HL-60 (cell line): ENCODE data around the gene IL17B.
"Not testable (repeated sequence)": the region's sequence is repeated elsewhere in the genome, so short reads cannot be mapped to it uniquely, and the experiment has no call there.

Experiments
- DNase-seq, 2 experiments: peaks; one replicate each; pipeline ENCODE4 v3.0.0-alpha.2; 2010 to 2020; ENCODE audit warnings: low read depth in 1 of 2, low spot score in 1 of 2
- H3K27ac ChIP-seq: fragments of 250-450 bp; sonication (Bioruptor Pico); replicated peaks from 2 replicates; pipeline ENCODE4 v1.5.1; 2020; ENCODE audit warnings: mild to moderate bottlenecking, moderate library complexity
- H3K27me3 ChIP-seq: fragments of 250-450 bp; sonication (Bioruptor Pico); 2 replicates; pipeline ENCODE4 v1.5.1; 2021; ENCODE audit warnings: mild to moderate bottlenecking, moderate library complexity; ENCODE audit not compliant: insufficient read depth, poor library complexity, severe bottlenecking
- H3K4me3 ChIP-seq: replicated peaks from 2 replicates; pipeline ENCODE4 v1.5.1; 2011; ENCODE audit warnings: mild to moderate bottlenecking, control low read depth, low read length; ENCODE audit not compliant: insufficient read depth
- GABPA ChIP-seq: IDR thresholded peaks from 2 replicates; pipeline ENCODE4 v1.6.1; 2012; ENCODE audit warnings: low read depth
- POLR2AphosphoS5 ChIP-seq: IDR thresholded peaks from 2 replicates; pipeline ENCODE4 v1.6.1; 2012; ENCODE audit warnings: low read depth
- SPI1 ChIP-seq: IDR thresholded peaks from 2 replicates; pipeline ENCODE4 v1.6.1; 2012; ENCODE audit warnings: low read depth, mild to moderate bottlenecking, borderline replicate concordance
- TF ChIP-seq, protein P1 (sequence below): IDR thresholded peaks from 2 replicates; pipeline ENCODE4 v1.6.1; 2012; ENCODE audit warnings: low read depth; ENCODE audit not compliant: insufficient replicate concordance
- TF ChIP-seq, protein P2 (sequence below): IDR thresholded peaks from one replicate; pipeline ENCODE4 v1.5.1; 2011; ENCODE audit warnings: low read length, control low read depth, inconsistent platforms; ENCODE audit not compliant: insufficient read depth

IL17B gene

DNA sequence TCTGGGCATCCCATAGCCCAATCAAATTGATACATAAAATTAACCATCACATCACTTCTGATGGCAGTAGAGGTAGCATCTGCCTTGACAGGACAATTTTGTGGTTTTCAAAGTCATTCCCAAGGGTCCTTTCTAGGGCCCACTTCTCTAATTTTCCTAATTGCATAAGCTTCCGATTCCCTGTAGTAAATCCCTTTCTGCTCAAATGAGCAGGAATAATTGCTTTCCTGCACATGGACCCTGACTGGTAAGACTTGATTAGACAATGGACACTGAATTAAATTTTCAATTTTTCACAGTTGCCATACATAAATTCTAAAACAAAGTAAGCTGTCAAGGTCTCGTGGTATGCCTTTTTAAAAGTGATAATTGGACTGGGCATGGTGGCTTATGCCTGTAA is 22.0 kb upstream of the IL17B start:
- Histone ChIP-seq H3K27me3 (no peaks in the 10 kb centered on the region), H3K4me3 (no peak overlapping the region), H3K27ac (no peak overlapping the region)
- TF ChIP-seq GABPA, result no peak
- no peak for TF ChIP-seq POLR2AphosphoS5
- TF ChIP-seq, protein P1, sequence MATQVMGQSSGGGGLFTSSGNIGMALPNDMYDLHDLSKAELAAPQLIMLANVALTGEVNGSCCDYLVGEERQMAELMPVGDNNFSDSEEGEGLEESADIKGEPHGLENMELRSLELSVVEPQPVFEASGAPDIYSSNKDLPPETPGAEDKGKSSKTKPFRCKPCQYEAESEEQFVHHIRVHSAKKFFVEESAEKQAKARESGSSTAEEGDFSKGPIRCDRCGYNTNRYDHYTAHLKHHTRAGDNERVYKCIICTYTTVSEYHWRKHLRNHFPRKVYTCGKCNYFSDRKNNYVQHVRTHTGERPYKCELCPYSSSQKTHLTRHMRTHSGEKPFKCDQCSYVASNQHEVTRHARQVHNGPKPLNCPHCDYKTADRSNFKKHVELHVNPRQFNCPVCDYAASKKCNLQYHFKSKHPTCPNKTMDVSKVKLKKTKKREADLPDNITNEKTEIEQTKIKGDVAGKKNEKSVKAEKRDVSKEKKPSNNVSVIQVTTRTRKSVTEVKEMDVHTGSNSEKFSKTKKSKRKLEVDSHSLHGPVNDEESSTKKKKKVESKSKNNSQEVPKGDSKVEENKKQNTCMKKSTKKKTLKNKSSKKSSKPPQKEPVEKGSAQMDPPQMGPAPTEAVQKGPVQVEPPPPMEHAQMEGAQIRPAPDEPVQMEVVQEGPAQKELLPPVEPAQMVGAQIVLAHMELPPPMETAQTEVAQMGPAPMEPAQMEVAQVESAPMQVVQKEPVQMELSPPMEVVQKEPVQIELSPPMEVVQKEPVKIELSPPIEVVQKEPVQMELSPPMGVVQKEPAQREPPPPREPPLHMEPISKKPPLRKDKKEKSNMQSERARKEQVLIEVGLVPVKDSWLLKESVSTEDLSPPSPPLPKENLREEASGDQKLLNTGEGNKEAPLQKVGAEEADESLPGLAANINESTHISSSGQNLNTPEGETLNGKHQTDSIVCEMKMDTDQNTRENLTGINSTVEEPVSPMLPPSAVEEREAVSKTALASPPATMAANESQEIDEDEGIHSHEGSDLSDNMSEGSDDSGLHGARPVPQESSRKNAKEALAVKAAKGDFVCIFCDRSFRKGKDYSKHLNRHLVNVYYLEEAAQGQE, result no peak
- TF ChIP-seq SPI1, result no peak
- no peak for DNase-seq

DNA sequence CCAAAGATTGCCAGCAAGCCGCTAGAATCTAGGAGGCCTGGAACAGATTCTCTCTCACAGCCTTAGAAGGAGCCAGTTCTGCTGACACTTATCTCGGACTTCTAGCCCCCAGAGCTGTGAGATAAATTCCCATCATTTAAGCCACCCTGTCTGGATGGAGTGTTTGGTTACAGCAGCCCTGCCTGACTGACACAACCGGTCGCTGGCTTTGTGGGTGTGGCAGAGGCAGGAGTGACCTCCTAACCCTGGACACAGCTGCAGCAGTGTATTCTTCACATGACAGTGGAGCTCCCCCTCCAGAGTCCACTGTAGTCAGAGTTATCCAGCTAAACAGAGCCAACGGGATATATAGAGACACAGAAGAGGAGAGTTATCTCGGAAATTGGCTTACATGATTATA is 21.2 kb upstream of the IL17B start:
- Histone ChIP-seq H3K27ac (no peak overlapping the region), H3K27me3 (no peaks in the 10 kb centered on the region), H3K4me3 (no peak overlapping the region)
- TF ChIP-seq, protein P1, result no peak
- TF ChIP-seq SPI1, result no peak
- TF ChIP-seq POLR2AphosphoS5, result no peak
- no peak for TF ChIP-seq GABPA
- TF ChIP-seq, protein P2, sequence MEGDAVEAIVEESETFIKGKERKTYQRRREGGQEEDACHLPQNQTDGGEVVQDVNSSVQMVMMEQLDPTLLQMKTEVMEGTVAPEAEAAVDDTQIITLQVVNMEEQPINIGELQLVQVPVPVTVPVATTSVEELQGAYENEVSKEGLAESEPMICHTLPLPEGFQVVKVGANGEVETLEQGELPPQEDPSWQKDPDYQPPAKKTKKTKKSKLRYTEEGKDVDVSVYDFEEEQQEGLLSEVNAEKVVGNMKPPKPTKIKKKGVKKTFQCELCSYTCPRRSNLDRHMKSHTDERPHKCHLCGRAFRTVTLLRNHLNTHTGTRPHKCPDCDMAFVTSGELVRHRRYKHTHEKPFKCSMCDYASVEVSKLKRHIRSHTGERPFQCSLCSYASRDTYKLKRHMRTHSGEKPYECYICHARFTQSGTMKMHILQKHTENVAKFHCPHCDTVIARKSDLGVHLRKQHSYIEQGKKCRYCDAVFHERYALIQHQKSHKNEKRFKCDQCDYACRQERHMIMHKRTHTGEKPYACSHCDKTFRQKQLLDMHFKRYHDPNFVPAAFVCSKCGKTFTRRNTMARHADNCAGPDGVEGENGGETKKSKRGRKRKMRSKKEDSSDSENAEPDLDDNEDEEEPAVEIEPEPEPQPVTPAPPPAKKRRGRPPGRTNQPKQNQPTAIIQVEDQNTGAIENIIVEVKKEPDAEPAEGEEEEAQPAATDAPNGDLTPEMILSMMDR, result no peak
- no peak for DNase-seq

DNA sequence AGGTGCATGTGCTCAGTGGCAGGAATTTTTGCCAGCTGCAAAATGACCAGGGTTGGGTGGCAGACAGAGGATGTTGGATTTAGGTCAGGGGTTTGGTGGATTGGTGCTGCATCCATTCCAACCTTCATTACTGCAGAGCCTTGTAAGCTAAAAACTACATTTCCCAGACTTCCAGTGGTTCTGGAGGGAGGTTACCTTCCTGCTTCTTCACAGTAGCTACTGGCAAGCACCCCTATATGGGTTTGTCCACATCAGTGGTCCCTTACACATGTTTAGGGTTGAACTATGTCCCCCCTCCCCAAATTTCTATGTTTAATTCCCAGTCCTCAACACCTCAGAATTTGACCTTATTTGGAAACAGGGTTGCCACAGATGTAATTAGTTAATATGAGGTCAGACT is 20.7 kb upstream of the IL17B start:
- Histone ChIP-seq H3K4me3 (no peak overlapping the region), H3K27me3 (no peaks in the 10 kb centered on the region), H3K27ac (no peak overlapping the region)
- TF ChIP-seq POLR2AphosphoS5, result no peak
- TF ChIP-seq, protein P1, result no peak
- no peak for TF ChIP-seq SPI1
- TF ChIP-seq, protein P2, result no peak
- no peak for TF ChIP-seq GABPA
- DNase-seq, result no peak

DNA sequence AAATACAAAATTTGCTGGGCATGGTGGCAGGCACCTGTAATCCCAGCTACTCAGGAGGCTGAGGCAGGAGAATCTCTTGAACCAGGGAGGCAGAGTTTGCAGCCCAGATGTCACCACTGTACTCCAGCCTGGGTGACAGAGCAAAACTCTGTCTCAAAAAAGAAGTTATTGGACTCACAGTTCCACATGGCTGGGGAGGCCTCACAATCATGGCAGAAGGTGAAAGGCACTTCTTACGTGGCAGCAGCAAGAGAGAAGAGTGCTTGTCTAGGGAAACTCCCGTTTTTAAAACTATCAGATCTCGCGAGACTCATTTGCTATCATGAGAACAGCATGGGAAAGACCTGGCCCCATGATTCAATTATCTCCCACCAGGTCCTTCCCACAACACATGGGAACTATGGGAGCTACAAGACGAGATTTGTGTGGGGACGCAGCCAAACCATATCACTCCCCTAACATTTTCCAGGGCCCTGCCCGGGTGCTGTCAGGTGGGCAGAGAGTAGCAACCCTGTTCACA is 19.7 kb upstream of the IL17B start:
- DNase-seq, H3K27me3 ChIP-seq, H3K4me3 ChIP-seq, H3K27ac ChIP-seq: not testable (repeated sequence)
